ENCODE results near the gene ACVR2B.

GRCh38 chr3:38475716-38476115 lies 22.0 kb downstream of the ACVR2B start:
- TF ChIP-seq CTCF (IDR thresholded peaks at IDR 0.05; ENCODE audit: poor library complexity, severe bottlenecking) (no peak), POLR2AphosphoS5 (IDR thresholded peaks at IDR 0.05) (no peak), RAD21 (conservative IDR thresholded peaks at IDR 0.05) (no peak), EP300 (conservative IDR thresholded peaks at IDR 0.05; ENCODE audit: poor library complexity, severe bottlenecking) (no peak), EZH2 (IDR thresholded peaks at IDR 0.05; ENCODE audit: borderline replicate concordance, insufficient read depth, low read length, poor library complexity, severe bottlenecking) (no peak)
